Measurements from ENCODE around the gene GRIN2C.

- TF ChIP-seq CTCF (IDR thresholded peaks at IDR 0.05; ENCODE audit: low read length) (no peak), EZH2 (optimal IDR thresholded peaks at IDR 0.05; ENCODE audit: low read depth, low read length) (no peak), EZH2phosphoT487 (IDR thresholded peaks at IDR 0.05; ENCODE audit: low read length) (no peak)
These were observed 33.6 kb upstream of the GRIN2C start, which contains the start of gene FADS6 for GRCh38 chr17:74892974-74893911.
